Measurements from ENCODE around the gene PLPPR3.

PLPPR3 gene

DNA sequence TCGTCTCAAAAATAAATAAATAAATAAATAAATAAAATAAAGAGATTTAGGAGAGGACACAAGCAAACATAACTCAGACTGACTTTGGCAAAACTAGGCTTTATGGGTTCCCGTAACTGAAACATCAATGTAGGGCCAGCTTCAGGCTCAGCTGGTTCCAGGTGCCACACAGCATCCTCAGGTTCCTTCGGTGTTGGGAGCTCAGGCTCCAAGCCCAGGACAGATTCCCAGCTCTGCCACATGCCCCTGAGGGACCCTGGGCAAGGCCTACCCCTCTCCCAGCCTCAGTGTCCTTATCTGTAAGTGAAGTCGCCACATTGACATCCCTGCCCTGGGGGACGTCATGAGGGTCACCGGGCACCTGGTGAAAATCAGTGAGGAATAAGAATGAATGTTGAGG, 52.1 kb downstream of the PLPPR3 start:
- DNase-seq, result no peak

GRCh38 chr19:768424-768823, 53.3 kb downstream of the PLPPR3 start:
- DNase-seq, result no peak

GRCh38 chr19:765179-765738, 56.5 kb downstream of the PLPPR3 start:
- DNase-seq, result no peak

GRCh38 chr19:764301-764700, 57.5 kb downstream of the PLPPR3 start:
- DNase-seq, result no peak

- no peak for DNase-seq
These were observed 57.9 kb downstream of the PLPPR3 start for GRCh38 chr19:763869-764268.

GRCh38 chr19:763181-763580, 58.6 kb downstream of the PLPPR3 start:
- DNase-seq, result no peak
